Mammary epithelial cell (primary cell): ENCODE results near the gene UMODL1.

Experiments used
- CTCF ChIP-seq, 2 donors: IDR thresholded peaks in 1 of 2; conservative IDR thresholded peaks in 1 of 2; 2 replicates each; pipeline ENCODE4 v1.5.1; 2011 to 2012; ENCODE audit warnings: inconsistent platforms in 2 of 2, low read length in 2 of 2, mild to moderate bottlenecking in 2 of 2, control low read depth in 1 of 2, low read depth in 1 of 2; ENCODE audit not compliant: insufficient read depth in 1 of 2; ENCODE audit errors: extremely low read depth in 1 of 2
- EZH2 ChIP-seq: IDR thresholded peaks from 2 replicates; pipeline ENCODE4 v1.6.1; 2012; ENCODE audit warnings: low read length, inconsistent platforms, borderline replicate concordance

- TF ChIP-seq CTCF (conservative IDR thresholded peaks at IDR 0.05 in 1 of 2, IDR thresholded peaks at IDR 0.05 in 1 of 2; ENCODE audit: extremely low read depth in 1 of 2, insufficient read depth in 1 of 2, low read depth in 1 of 2, low read length in 2 of 2) (no peak), EZH2 (no peak)
These were observed 49.1 kb upstream of the UMODL1 start for GRCh38 chr21:42022091-42022430.
